Measurements from ENCODE around the gene GTF3A.

Gene GTF3A

DNA sequence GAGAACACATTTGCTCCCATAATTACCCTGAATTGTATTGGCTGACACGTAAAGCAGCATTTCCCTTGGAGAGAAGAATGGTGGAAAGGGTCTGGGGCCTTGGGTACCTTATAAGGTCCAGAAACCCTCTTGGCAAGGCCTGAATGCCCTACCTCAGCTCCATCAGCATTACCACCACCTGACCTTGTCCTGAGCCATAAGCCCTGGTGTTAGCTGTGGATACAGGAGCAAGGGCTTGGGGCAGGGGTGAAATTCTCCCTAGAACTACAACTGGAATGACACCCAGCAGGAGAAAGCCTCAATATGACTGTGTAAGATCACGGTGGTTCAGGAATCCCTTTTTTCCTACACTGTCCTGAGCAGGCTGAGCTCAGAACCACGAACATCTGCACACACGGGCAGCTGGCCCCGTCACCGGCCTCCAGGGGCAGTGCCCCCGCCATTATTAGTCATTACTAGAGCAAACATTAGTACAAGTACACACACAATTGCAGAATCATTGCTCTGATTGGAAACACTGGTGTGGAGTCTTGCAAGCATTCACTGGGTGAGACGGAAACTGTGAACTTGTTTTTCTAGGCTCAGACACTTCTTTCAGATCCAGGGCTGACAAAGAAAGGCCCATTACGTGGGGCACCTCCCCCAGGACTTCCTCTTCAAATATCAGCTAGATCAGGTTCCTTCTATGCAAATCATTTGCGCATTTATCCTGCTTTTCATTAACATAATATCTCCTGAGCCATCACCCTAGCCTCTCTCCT, 52.7 kb downstream of the GTF3A start:
- H3K27me3 ChIP-seq (ENCODE audit: control insufficient read depth, insufficient read depth, low read length): no peaks in the 10 kb centered on the region
- H3K4me2 ChIP-seq (ENCODE audit: low read length): no peak overlapping the region
- TF ChIP-seq, protein P1, sequence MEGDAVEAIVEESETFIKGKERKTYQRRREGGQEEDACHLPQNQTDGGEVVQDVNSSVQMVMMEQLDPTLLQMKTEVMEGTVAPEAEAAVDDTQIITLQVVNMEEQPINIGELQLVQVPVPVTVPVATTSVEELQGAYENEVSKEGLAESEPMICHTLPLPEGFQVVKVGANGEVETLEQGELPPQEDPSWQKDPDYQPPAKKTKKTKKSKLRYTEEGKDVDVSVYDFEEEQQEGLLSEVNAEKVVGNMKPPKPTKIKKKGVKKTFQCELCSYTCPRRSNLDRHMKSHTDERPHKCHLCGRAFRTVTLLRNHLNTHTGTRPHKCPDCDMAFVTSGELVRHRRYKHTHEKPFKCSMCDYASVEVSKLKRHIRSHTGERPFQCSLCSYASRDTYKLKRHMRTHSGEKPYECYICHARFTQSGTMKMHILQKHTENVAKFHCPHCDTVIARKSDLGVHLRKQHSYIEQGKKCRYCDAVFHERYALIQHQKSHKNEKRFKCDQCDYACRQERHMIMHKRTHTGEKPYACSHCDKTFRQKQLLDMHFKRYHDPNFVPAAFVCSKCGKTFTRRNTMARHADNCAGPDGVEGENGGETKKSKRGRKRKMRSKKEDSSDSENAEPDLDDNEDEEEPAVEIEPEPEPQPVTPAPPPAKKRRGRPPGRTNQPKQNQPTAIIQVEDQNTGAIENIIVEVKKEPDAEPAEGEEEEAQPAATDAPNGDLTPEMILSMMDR (IDR thresholded peaks at IDR 0.05): no peak
- H3K4me1 ChIP-seq: no peaks in the 10 kb centered on the region
- H2AFZ ChIP-seq: no peak overlapping the region
- no peaks in the 10 kb centered on the region for H3K79me2 ChIP-seq
- H3K9ac ChIP-seq: no peak overlapping the region
- H3K9me3 ChIP-seq (ENCODE audit: control insufficient read depth, low read length): no peaks in the 10 kb centered on the region
- H3K36me3 ChIP-seq (ENCODE audit: control insufficient read depth, insufficient read depth, low read length): no peaks in the 10 kb centered on the region
- H3K4me3 ChIP-seq (ENCODE audit: low read depth, low read length): no peak overlapping the region
- H3K27ac ChIP-seq: no peak overlapping the region

DNA sequence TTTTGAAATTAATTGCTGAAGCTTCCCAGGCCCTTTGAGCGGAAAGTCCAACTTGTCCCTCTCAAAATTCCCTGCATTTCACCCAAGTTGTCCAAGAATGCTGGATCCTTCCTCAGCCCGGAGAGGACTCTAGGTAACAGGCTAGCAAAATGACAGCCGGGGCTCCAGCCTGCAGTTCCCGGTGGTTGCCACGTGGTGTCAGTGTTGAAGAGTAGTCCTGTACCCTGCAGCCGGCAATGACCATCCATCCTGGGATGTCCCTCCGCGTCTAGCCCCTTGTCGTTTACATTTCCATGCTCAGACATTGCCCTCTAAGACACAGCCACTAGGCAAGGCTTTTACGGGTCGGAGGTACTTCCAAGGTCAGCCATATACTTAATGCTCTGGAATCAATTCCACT, 57.3 kb downstream of the GTF3A start:
- H3K4me2 ChIP-seq (ENCODE audit: low read length): no peak overlapping the region

DNA sequence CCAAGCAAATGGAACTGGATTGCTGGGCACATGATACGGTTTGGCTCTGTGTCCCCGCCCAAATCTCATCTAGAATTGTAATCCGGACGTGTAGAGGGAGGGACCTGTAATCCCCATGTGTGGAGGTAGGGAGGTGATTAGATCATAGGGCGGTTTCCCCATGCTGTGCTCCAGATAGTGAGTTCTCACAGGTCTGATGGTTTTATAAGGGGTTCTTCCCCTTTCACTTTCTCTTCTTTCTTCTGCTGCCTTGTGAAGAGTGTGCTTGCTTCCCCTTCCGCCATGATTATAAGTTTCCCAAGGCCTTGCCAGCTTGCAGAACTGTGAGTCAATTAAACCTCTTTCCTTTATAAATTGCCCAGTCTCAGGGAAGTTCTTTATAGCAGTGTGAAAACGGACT, 58.6 kb downstream of the GTF3A start:
- no peak overlapping the region for H2AFZ ChIP-seq
- no peaks in the 10 kb centered on the region for H3K9me3 ChIP-seq (ENCODE audit: control insufficient read depth, low read length)
- TF ChIP-seq, protein P1 (IDR thresholded peaks at IDR 0.05): no peak
- H3K4me1 ChIP-seq: no peaks in the 10 kb centered on the region
- no peaks in the 10 kb centered on the region for H3K27me3 ChIP-seq (ENCODE audit: control insufficient read depth, insufficient read depth, low read length)
- no peak overlapping the region for H3K9ac ChIP-seq
- no peak overlapping the region for H3K4me2 ChIP-seq (ENCODE audit: low read length)
- H3K36me3 ChIP-seq (ENCODE audit: control insufficient read depth, insufficient read depth, low read length): no peaks in the 10 kb centered on the region
- no peak overlapping the region for H3K27ac ChIP-seq
- no peak overlapping the region for H3K4me3 ChIP-seq (ENCODE audit: low read depth, low read length)
- H3K79me2 ChIP-seq: no peaks in the 10 kb centered on the region

More for the DNA sequence above, 57.3 kb downstream of the GTF3A start:
- Histone ChIP-seq H3K36me3 (ENCODE audit: control insufficient read depth, insufficient read depth, low read length) (no peaks in the 10 kb centered on the region), H3K27me3 (ENCODE audit: control insufficient read depth, insufficient read depth, low read length) (no peaks in the 10 kb centered on the region), H3K4me1 (no peaks in the 10 kb centered on the region), H3K9ac (no peak overlapping the region), H3K27ac (no peak overlapping the region), H3K9me3 (ENCODE audit: control insufficient read depth, low read length) (no peaks in the 10 kb centered on the region), H2AFZ (no peak overlapping the region), H3K4me3 (ENCODE audit: low read depth, low read length) (no peak overlapping the region), H3K79me2 (no peaks in the 10 kb centered on the region)
- TF ChIP-seq, protein P1 (IDR thresholded peaks at IDR 0.05): no peak

DNA sequence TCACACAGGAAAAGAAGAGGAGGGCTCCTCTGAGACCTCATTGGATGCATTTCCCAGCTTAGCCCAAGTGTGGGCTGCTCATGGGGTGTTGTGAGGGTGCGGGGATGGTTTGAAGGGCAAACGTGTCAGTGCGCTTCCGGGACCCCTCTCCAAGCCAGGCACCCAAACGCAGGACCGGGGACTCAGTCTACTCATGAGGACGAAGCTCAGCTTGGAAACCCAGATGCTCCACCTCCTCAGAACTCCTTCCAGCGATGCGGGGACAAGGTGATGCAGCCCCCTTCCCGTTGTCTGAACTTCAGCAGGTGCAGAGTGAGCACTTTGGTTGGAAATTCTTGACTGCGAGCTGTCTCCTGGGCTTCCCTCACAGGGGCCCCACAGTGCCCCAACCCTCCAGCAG, 59.0 kb downstream of the GTF3A start:
- Histone ChIP-seq H3K4me1 (no peaks in the 10 kb centered on the region), H3K4me2 (ENCODE audit: low read length) (no peak overlapping the region), H3K9me3 (ENCODE audit: control insufficient read depth, low read length) (no peaks in the 10 kb centered on the region), H3K36me3 (ENCODE audit: control insufficient read depth, insufficient read depth, low read length) (no peaks in the 10 kb centered on the region), H3K27ac (no peak overlapping the region), H3K9ac (no peak overlapping the region), H3K4me3 (ENCODE audit: low read depth, low read length) (no peak overlapping the region), H2AFZ (no peak overlapping the region), H3K27me3 (ENCODE audit: control insufficient read depth, insufficient read depth, low read length) (no peaks in the 10 kb centered on the region), H3K79me2 (no peaks in the 10 kb centered on the region)
- TF ChIP-seq, protein P1 (IDR thresholded peaks at IDR 0.05): no peak
